ENCODE data around the gene TRIM14. TPM values are rescaled to one million over a fixed set of nuclear protein-coding genes. Genes with fewer than 3 reads are reported as not detected.

The TRIM14 gene
- total and polyA plus RNA-seq, 2 of the 4 experiments (the other 2 are of a cell fraction), result 3.0 to 8.5 TPM

DNA sequence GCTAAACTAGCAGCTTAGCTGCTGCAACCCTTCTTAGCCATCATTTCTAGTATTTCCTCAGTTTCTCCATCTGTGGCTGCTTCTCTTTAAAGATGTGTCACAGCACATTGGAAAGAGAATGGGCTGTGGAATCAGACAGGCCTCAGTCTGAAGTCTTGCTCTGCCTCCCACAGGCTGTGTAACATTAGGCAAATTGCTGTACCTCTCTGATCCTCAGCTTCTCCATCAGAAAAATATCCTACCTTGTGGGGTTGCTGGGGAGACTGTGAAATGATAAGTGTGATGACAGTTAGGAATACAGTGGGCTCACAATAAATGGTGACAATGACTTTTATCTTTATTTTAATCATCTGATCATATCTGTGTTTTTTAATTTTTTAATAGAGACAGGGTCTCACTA, 17.5 kb upstream of the TRIM14 start:
- Histone ChIP-seq H2BK15ac (ENCODE audit: low read depth, low read length) (no peak overlapping the region), H4K5ac (ENCODE audit: low read depth, low read length) (no peak overlapping the region), H3K27ac (ENCODE audit: insufficient read depth, low read length) (no peak overlapping the region), H3K9me1 (ENCODE audit: insufficient read depth, low read length) (no peaks in the 10 kb centered on the region), H3K9me3 (ENCODE audit: control insufficient read depth, insufficient read depth, low read length) (no peaks in the 10 kb centered on the region), H3K4me1 (ENCODE audit: control insufficient read depth, insufficient read depth, low read length) (no peaks in the 10 kb centered on the region), H2AK5ac (ENCODE audit: low read depth, low read length) (no peak overlapping the region), H2AFZ (replicated peaks; ENCODE audit: low read length, poor library complexity) (no peak overlapping the region), H3K36me3 (ENCODE audit: control insufficient read depth, insufficient read depth, low read length) (no peaks in the 10 kb centered on the region), H3K27me3 (ENCODE audit: control insufficient read depth, insufficient read depth, low read length) (peaks cover 4% of the 10 kb centered on the region), H4K8ac (ENCODE audit: low read depth in 2 of 2, low read length in 2 of 2) (no peak overlapping the region), H3K4ac (ENCODE audit: low read depth, low read length) (no peak overlapping the region), H3K4me3 (ENCODE audit: insufficient read depth, low read depth, low read length) (no peak overlapping the region), H3K56ac (ENCODE audit: extremely low read depth, insufficient read depth, low read length) (no peak overlapping the region), H2BK120ac (ENCODE audit: low read depth, low read length) (no peak overlapping the region), H3K14ac (replicated peaks; ENCODE audit: low read depth, low read length) (no peak overlapping the region), H4K20me1 (ENCODE audit: insufficient read depth, low read length) (no peaks in the 10 kb centered on the region), H3K79me1 (ENCODE audit: low read depth in 1 of 2, low read length in 2 of 2) (no peaks in the 10 kb centered on the region), H2BK20ac (ENCODE audit: low read depth, low read length) (no peak overlapping the region), H2AK9ac (replicated peaks; ENCODE audit: low read depth, low read length, poor library complexity) (no peak overlapping the region), H3K23ac (ENCODE audit: low read depth, low read length) (no peak overlapping the region), H3K9ac (ENCODE audit: low read depth, low read length) (no peak overlapping the region), H4K91ac (ENCODE audit: insufficient read depth, low read depth, low read length) (no peak overlapping the region), H2BK5ac (ENCODE audit: low read depth, low read length, poor library complexity, severe bottlenecking) (no peak overlapping the region), H3K18ac (ENCODE audit: low read depth, low read length) (no peak overlapping the region), H3K4me2 (ENCODE audit: low read depth, low read length) (no peak overlapping the region)
- ChIA-PET CTCF (no interaction called here), POLR2A (ENCODE audit: unreplicated experiment) (interaction anchor here (0.9 kb wide), 1 partner anchor 10 kb away, joined by 3 read pairs; no protein-coding TSS in a partner anchor)
- in situ Hi-C loops (cut with MboI; ENCODE audit: low sequenced_read_pairs) (no loop called here), dilution Hi-C loops (cut with HindIII; ENCODE audit: low sequenced_read_pairs, unreplicated experiment) (no loop called here), intact Hi-C loops (cut with micrococcal nuclease) (no loop called here)
- TF ChIP-seq SMC3 (IDR thresholded peaks at IDR 0.05; ENCODE audit: low read depth, low read length), result no peak
- ATAC-seq (ENCODE audit: low read depth), result no peak
- no peak for DNase-seq
- no TSS peak for BruUV-seq (replicated peaks)

Data from IMR-90 (cell line).